WTC11 (cell line): ENCODE data around the gene MYO5B.

Experiments
- ATF1 ChIP-seq: sonication (generic); formaldehyde crosslinking; IDR thresholded peaks from 2 replicates; pipeline ENCODE4 v1.8.1; 2023; ENCODE audit warnings: mild to moderate bottlenecking, moderate library complexity, missing genetic modification reagents
- CTCF ChIP-seq: fragments of 200-600 bp; IDR thresholded peaks from 2 replicates; pipeline ENCODE4 v1.8.0; 2022; ENCODE audit warnings: antibody characterized with exemption
- ERG ChIP-seq: fragments of 250-450 bp; sonication (Bioruptor Pico); IDR thresholded peaks from 2 replicates; pipeline ENCODE4 v1.8.0; 2021; ENCODE audit warnings: mild to moderate bottlenecking
- ZNF512 ChIP-seq: sonication (generic); formaldehyde crosslinking; IDR thresholded peaks from 2 replicates; pipeline ENCODE4 v1.8.1; 2022; ENCODE audit warnings: missing genetic modification reagents, borderline replicate concordance

- TF ChIP-seq ZNF512 (CRISPR knock-in tag) (no peak), CTCF (no peak), ATF1 (no peak), ERG (no peak)
These were observed 39.5 kb downstream of the MYO5B start for GRCh38 chr18:50155406-50155805.
